ENCODE results near the gene PDIK1L.
A peak's percentile ranks its signal among the peaks of the same experiment; 100 is the strongest.

PDIK1L gene

DNA sequence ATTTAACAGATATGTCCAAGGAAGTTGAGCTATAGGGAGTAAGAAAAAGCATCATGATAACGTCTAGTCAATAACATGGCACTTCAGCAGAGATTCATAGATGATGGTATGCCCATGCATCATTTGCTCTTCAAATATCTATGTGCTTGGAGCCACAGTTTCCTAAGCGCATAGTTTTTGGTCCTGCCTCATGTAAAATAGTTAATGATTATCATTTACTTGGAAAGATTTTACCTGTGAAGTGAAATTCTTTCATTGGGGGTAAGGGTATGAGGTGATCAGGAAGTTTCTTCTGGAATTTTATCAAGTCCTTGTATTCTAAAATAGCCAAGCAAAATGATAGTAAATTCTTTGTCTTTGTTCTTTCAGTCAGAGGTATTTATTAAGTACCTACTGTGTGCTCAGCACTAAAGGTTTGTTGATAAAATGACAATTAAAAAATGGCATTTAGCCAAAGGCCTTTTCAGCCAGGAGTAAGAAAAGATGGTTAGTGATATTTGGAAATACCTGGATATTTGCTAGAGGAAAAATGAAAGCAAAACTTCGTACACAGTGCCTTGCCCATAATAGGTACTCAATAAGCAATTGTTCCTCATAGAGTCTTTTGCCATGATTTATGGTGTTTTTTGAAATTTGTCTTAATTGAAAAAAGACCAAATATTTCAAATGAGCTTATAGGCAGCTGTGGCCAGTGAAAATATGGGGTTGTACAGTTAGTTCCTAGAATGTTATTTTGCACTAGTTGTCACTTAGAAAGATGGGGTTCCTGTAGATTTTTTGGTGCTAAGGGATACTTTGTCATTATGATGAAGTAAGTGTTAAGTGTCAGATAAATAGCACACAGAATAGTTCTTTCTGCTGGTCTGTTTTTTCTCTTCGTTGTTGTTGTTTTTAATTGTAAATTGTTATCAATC lies 13.1 kb downstream of the PDIK1L start:
- no peak for DNase-seq

GRCh38 chr1:26125382-26125781 lies 13.8 kb downstream of the PDIK1L start:
- DNase-seq = no peak

- no peak for DNase-seq
These were observed 14.3 kb downstream of the PDIK1L start for GRCh38 chr1:26125946-26126320.

GRCh38 chr1:26126321-26127084 lies 14.9 kb downstream of the PDIK1L start:
- DNase-seq = peak; percentile 87

DNA sequence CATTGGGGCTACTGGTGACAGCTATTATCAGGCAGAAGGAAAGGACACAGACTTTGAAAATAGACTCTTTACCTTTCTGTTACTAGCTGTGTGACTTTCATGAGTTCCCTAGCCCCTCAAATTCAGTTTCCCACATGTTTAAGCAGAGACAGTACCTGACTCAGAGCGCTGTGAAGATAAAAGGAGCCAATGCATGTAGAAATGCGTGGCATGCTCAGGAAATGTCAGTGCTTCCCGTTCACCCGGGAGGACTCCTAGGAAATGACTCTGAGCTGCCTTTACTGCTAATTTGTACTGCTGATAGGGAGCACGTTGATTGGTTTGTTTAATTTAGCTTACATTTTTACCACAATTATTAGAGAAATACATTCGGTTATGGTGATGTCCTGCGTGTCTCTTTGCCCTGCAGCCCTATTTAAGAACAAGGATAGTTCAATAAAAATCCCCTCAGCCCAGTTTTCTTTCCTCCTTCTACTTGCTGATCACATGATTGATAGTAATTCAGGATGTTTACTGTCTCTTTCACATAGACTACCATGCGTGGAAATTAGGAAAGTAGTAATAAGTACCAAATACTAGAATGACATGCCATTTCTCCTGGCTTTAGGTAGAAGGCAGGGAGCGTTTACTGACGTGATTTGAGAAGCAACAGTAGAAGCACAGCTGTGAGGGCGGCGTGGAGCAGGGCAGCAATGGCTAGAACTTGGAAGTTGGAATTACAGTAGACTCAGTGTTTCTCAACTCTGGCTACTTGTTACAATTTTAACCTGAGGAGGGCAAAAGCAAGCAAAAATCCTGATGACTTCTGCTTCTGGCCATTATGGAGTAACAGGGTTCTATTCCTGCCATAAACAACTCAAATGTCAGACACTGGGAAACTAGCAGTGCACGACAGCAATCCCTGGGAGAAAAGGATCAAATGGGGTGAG lies 15.9 kb downstream of the PDIK1L start:
- DNase-seq = no peak

DNA sequence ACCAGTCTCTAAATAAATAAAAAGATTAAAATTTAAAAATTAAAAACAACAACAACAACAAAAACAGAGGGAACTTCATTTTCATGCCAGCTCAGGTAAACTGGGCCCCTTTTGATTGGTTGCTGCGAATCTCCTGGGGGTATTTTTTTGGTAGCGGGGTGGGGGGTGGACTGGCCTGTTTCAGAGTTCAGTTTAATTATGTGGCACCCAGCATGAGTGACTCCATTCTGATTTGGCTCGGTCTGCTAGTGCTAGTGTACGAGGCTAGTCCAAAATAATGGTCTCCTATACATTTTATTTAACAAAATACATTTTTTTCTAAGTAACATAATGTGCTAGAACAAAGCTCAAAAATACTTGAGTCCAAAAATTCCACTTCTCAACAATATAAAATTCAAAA lies 18.2 kb downstream of the PDIK1L start:
- DNase-seq = no peak

- no peak for DNase-seq
These were observed 19.1 kb downstream of the PDIK1L start for GRCh38 chr1:26130695-26131094.

DNA sequence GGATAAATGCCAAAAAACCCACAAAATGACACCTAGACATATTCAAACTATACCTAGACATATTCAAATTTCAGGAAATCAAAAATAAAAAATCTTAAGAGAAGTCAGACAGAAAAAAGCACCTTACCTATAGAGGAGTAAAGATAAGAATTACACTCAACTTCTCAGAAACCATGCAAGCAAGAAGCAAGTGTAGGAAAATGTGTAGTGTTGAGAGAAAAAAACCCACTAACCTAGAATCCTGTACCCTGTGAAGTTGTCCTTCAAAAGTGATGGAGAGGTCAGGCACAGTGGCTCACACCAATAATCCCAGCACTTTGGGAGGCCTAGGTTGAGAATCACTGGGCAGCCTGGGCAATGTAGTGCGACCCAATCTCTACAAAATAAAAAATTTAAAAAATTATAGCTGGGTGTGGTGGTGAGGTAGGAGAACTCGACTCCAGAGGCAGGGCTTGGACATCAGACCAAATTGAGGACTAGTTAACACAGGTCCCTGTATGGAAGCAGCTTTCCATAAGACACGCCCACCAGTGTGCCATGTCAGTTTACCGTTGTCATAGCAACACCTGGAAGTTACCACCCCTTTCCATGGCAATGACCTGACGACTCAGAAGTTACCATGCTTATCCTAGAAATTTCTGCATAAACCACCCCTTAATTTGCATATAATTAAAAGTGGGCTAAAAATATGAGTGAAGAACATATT lies 20.7 kb downstream of the PDIK1L start:
- no peak for DNase-seq

DNA sequence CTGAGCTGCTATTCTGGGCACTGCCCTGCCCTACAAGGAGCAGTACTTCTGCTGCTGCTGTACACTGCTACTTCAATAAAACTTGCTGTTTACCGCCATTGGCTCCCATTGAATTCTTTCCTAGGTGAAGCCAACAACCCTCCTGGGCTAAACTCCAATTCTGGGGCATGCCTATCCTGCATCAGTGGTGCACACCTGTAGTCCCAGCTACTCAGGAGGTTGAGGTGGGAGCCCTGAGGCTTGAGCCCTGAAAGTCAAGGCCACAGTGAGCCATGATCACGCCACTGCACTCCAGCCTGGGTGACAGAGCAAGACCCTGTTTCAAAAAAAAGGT lies 21.2 kb downstream of the PDIK1L start:
- DNase-seq = no peak

- no peak for DNase-seq
These were observed 22.8 kb downstream of the PDIK1L start for GRCh38 chr1:26134466-26134865.

DNA sequence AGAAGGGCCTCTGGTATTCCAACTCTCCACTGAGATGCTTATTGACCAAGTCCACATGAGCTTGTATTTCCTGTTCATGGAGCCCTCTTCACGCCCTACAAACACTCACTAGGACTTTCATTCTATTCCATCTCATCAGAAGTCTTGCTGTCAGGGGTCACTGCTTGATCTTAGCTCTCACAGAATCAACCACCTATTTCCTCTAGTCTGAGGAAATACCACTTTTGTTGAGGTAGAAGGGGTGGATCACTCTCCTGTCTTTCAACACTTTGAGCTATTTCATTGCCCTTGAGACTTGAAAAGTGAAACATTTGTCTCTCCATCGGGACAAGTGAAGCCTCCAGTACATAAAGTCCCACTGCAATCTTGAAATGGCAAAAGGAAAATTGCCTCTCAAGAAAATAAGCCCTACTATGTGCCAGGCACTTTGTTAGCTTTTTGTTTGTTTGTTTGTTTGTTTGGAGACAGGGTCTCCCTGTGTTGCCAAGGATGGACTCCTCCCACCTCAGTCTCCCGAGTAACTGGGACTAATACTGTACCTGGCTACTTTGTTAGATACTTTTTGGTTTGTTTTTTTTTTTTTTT lies 27.4 kb downstream of the PDIK1L start:
- DNase-seq = no peak

- DNase-seq = no peak
These were observed 30.5 kb downstream of the PDIK1L start for GRCh38 chr1:26142159-26142558.

GRCh38 chr1:26145041-26145959 lies 33.7 kb downstream of the PDIK1L start:
- DNase-seq = peak; percentile 85

DNA sequence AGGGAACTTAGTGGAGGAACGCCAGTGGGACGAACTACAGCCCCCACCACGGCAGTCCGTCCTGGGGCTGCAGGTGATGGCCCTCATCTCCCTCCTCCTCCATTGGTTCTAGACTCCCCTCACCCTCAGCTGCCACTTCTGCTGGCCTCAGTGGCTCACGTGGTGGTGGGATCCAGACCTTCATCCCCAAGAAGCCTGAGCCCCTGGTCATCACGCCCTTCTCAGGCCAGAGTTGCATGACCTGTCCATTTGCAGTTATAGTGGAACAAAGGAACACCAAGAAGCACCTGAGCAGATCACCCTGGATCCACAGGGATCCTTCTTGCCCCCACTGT lies 34.3 kb downstream of the PDIK1L start:
- no peak for DNase-seq

GRCh38 chr1:26148887-26149286 lies 37.3 kb downstream of the PDIK1L start:
- no peak for DNase-seq

DNA sequence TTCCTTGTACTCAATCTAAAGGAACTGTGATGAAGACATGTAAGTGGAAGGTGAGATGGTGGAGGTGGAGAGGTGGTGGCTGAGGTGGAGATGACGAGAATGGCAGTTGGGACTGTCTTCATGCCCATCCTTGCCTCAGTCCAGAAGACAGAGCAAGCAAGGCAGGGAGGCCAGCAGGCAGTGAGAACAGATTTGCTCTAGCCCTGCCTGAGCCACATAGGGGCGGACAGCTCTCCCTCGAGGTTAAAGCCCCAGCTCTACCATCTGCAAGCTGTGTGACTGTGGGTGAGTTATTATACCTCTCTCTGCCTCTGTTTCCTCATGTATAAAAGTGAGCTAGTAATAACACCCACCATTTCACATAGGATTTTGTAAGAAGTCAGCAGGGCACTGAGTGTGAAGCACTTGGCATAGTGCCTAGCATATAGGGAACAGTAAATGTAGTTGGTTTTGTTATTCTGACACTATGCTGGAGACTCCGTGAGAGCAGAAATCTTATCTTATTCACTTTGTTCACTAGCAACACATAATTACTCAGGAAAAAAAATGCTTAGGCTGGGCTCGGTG lies 42.4 kb downstream of the PDIK1L start:
- no peak for DNase-seq

DNA sequence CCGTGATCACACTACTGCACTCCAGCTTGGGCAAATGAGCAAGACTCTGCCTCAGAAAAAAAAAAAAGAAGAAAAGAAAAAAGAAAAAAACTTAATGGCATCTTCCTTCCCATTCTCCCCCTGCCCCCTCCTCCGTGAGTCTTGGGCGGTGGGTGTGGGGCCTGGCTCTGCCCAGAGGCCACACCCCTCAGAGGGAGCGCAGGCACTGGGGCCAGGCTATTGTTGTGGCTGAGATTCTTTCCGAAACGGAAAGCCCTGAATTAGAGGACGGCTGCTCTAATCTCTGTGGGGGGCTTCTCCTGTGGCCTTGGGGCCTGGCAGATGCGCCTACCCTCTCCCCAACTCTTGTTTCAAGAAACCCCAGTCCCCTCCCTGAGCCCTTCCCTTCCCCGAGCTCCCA lies 43.1 kb downstream of the PDIK1L start:
- DNase-seq = no peak

DNA sequence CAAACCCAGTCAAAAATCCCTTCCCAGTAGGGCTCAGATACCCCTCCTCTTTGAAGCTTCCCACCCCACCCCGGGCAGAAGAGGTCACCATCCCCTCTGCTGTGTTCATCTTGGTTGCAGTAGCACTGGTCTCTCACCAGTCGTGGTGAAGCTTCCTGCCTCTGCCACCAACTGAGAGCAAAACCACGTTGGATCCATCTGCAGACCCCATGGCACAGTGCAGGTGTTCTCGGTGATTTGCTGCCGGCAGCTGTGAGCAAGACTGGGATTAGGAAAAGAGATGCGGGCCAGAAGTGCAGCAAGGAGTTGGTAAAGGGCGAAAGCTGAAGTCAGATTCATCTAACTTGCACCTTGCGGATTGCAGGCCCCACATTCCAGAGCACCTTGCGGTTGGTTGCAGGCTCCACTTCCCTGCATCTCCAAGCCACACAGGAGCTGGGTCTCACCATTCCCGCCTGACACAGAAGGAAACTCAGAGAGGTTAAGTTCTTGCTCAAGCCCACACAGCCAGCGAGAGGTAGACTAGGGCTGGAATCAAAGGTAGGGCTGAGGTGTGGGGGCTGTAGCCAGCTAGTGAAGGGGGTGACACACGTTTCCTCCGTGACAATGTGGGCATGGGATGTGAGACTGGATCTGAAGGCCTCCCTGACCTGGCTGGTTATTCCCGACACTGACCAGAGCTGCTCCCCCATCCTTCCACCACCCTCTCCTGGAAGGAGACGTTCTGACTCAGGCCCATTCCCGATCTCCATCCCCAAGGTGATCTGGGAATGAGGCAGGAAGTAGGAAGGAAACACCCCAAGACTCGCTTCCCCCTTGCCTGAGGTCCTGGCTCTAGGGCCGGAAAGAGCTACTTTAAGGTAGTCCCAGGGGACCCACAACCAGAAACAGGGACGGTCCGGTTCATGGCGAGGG lies 44.0 kb downstream of the PDIK1L start:
- DNase-seq = no peak

GRCh38 chr1:26156285-26157038 lies 44.8 kb downstream of the PDIK1L start:
- DNase-seq = peak; percentile 48

Measured in NCI-H1436 (cell line).